Measurements from ENCODE around the gene RXRA.

Gene RXRA

GRCh38 chr9:134384811-134385479 is 58.7 kb downstream of the RXRA start:
- ATAC-seq (no peak), DNase-seq (no peak)

DNA sequence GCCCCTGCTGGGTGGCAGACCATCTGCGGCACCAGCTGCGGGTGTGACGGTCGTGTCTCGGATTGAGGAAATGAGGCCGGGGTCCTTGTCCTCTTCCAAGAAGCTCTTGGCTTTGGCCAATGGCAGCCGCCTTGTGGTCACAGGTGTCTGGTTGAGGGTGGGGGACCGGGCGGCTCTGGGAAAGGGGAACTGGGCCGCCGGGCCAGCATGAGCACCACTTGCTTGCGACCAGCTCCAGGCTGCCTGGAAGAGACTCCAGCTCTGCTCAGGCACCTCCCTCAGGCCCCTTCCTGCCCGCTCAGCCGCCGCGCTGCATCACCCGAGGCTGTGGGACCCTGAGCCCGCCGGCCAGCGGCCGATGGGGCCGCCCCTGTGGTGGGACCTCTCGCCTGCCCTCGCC is 59.7 kb downstream of the RXRA start:
- DNase-seq, result no peak
- ATAC-seq, result no peak

DNA sequence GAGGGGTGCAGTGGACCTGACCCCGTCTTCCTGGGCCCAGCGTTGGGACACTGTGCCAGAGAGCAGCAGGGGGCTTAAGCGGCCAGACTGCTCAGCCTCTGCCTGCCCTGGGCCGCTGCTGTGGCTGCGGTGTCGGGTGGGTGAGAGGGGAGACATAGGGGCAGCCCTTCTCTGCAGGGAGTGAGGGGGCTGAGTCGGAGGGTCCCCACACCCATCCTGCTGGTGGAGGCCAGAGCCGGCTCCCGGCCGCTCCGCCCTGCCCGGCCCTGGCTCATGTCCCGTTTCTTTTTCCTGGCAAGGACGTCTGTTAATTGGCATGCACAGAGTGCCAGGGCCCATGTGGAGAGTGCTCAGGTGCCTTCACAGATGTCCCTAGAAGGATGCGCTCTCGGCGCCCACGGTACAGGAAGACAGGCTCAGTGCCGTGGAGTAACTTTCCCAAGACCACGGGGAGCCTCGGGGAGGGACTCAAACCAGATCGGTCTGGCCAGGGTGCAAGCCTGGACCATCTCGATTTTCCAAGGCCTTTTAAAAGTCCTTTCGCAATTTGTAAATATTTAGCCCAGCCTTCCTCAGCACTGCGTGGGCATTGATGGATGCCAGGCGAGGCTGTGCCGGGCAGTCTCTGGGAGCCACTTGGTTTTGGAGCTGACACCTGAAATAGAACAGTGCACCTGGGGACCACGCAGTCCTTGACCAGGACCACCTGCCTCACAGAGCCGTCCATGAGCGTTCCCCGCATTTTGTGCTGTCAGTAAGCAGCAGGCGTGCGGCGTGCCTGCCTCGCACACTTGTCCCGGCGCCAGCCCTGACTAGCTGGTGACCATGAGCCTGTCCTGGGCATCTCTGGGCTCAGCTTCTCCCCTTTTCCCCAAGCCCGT is 60.9 kb downstream of the RXRA start:
- ATAC-seq (no peak), DNase-seq (no peak)

DNA sequence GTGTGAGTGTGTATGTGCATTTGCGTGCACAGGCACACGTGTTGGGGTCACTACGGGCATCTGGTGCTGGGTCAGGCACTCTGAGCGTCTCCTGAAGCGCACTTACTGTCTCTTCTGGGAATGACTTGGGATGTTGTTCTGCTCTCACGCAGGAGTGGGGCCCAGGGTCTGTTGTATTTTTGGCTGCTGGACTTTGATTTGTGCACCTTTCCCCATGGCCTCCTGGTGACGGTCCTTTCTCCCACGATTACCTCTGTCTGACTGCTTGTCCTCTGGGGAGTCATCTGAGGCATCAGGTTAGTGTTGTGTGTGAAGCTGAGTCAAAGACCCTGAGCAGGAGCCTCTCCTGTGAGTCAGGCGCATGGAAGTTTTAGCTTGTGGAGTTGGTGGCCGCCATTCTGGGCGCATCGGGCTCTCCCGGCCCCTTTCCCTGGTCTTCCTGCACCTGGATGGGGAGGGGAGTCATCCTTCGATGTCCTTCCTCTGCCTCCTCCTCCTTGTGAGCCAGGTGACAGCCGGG is 62.1 kb downstream of the RXRA start:
- DNase-seq (no peak), ATAC-seq (no peak)

DNA sequence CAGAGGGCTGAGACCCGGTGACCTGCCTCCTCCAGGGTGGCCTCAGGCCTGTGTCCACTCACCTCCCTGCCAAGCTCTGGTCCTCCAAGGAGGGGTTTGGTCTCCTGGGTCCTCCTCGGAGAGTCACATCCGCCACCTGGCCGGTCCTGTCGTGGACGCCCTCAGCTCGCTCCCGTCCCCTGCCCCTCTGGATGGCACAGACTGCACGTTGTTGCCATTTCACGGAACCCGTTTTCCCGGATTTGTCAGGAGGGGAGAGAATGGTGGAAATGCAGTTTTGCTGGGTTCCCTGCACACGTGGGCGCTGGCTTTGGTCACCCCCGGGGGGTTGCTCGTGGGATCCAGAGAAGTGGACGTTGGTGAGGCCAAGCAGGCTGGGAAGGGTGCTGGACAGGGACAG is 62.7 kb downstream of the RXRA start:
- ATAC-seq (no peak), DNase-seq (no peak)

GRCh38 chr9:134389642-134390041 is 63.4 kb downstream of the RXRA start:
- no peak for DNase-seq
- ATAC-seq, result no peak

GRCh38 chr9:134390537-134390936 is 64.3 kb downstream of the RXRA start:
- DNase-seq (peak; percentile 88), ATAC-seq (peak; percentile 77)

DNA sequence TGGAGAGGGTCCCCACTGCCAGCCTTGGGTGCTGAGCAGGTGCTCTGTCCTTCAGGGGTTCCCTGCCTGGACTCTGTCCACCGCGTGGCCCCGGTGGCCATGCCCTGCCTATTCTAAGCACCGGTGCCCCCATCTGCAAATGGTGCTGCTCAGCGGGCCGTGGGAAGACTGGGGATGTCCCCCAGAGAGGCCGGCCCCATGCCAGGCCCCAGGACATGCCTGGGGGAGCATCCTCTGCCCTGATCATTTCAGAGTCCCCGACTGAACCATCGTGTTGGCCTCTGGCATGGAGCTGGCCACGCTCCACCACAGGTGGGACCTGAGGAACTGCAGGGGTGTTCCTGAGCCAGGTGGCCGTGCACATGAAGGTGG is 64.7 kb downstream of the RXRA start:
- no peak for DNase-seq
- peak; percentile 26 for ATAC-seq

GRCh38 chr9:134391319-134392231 is 65.3 kb downstream of the RXRA start:
- DNase-seq (peak; percentile 87), ATAC-seq (peak; percentile 67)

DNA sequence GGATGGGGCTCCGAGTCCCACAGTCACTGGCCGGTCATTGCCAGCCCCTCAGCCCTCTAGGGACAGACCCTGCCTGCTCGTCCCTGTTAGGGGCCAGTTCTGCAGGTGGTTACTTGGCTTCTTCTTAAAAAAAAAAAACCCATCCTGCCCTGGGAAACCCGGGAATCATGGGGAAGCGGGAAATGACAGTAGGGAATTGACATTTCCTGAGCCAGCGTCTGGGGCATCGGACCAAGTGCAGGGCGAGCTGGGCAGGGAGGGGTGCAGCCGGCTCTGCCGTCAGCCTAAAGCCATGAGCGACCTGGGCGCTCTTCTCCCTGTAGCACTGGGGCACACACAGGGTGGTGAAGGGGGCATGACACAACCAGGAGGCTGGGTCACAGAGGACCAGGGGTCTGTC is 66.6 kb downstream of the RXRA start:
- no peak for DNase-seq
- no peak for ATAC-seq

DNA sequence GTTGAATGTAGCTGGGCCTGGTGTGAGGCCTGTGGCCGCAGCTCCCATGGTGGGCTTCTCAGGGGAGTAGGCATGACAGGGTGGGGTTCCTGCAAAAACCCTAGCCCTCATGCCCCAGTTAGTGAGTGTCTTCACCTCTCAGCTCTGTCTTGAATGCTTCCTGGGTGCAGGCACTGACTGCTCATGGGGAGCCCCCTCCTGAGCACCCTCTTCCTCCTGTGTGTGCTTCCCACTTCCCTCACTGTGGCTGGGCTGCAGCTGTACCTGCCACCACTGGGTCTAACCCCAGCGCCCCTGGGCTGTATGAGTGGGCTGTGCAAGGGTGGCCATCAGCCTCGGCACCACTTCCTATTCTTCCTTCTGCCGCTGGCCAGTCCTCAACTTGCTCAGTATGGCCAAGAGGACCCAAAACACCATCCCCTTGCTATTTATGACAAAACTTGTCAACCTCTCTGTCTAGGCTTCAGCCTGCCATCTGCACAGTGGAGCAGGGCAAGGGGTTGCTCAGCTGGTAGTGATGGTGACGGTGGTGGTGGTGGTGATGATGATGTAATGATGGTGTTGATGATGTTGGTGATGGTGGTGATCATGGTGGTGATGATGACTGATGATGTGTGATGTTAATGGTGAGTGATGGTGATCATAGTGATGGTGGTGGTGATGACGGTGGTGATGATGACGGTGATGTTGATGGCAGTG is 67.5 kb downstream of the RXRA start:
- DNase-seq, result no peak
- no peak for ATAC-seq

DNA sequence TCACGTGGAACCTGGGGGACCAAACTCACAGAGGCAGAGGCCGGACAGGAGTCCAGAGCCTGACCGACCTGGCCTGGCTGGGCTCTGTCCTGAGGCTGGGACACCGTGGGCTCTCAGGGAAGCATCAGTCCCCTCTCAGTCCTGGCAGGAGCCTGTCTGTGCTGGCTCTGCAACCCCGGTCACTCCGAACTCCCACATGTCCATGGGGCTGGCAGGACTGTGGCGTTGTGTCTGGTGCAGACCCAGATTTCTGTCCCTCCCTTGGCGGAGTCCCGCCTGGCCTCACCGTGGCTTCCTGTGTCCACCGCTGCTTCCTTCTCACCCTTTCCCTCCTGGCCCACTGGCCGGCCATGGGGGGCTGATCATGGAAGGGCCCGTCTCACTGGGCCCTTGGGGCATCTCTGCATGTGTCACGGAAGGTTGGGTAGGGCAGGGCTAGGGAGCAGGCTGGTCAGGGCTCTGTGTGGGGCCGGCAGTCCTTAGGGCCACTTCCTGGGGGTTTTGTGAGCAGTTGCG is 68.8 kb downstream of the RXRA start:
- DNase-seq (no peak), ATAC-seq (no peak)

DNA sequence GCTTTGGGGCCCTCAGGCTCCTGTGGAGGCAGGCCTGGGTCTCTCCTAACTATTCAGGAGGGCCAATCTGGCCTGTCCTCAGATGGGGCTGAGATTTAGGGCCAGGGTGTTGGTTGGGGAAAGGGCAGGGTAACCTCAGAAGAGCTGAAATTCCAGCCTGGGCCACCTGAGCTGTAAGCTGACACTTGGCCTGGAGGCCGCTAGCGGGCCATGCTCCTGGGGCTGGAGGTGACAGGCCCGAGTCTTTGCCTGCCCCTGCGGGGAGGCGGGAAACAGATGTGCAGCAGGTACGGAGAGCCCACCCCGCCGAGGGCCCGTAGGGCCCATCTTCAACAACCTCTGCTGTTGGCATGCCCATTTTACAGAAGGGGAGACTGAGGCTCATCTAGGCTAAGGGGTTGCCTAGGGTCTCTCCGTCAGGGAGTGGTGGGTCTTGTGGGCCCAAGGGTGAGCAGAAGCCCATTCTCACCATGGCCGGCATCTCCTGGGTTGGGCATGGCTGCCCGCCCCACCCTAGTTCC is 69.5 kb downstream of the RXRA start:
- ATAC-seq (no peak), DNase-seq (no peak)

DNA sequence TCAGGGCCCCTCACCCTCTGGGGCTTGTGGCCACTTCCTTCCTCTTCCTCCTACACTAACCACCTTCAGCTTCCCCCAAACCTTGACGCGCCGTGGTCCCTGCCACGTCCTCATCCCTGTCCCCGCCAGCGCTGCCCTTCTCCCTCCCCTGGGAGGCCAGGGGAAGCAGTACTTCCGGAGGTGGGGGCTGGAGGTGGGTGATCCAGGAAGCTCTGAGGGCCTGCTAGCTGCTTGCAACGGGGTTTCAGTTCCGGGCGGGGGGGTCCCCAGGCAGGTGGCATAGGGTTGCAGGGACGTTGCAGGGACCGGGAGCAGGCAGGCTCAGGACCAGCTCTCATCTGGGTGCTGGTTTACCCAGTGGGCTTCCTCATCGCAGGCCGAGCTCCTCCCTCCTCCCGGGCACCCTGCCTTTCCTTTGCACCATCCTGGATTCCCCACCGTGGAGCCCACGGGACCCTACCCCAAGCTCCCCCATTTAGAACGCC is 70.0 kb downstream of the RXRA start:
- peak; percentile 85 for DNase-seq
- peak; percentile 56 for ATAC-seq

GRCh38 chr9:134396825-134397224 is 70.6 kb downstream of the RXRA start:
- peak; percentile 15 for ATAC-seq
- peak; percentile 73 for DNase-seq

- ATAC-seq (no peak), DNase-seq (no peak)
These were observed 72.5 kb downstream of the RXRA start for GRCh38 chr9:134398756-134399155.

DNA sequence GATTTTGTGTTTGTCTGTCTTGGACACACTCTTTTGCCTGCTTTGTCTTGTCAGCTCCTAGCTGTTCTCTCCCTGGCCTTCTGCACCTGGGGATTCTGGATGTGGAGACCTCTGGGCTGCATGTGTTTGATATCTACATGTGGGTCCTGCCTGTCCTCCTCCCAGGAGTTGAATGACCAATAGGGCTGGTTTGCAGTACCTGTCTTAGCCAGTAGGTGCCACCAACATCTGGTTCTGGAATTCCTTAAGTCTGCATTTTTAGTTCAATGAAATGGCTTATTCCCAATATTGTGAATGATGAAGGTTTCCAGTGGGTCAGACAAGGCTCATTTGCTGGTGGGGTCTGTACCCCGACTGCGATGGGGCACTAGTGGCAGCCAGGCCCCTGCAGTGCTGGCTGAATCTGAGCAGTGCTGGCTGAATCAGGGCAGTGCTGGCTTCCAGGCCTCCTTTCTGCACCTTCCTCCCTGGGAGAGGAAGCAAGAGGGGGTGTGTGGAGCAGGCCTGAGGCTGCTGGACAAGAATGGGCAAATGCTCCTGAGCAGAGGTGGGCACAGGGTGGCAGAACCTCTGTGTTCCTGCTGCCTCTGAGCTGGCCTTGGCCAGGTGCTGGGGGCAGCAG is 73.3 kb downstream of the RXRA start:
- no peak for ATAC-seq
- no peak for DNase-seq

GRCh38 chr9:134400283-134400682 is 74.0 kb downstream of the RXRA start:
- DNase-seq (no peak), ATAC-seq (no peak)

GRCh38 chr9:134401391-134401790 is 75.1 kb downstream of the RXRA start:
- no peak for ATAC-seq

DNA sequence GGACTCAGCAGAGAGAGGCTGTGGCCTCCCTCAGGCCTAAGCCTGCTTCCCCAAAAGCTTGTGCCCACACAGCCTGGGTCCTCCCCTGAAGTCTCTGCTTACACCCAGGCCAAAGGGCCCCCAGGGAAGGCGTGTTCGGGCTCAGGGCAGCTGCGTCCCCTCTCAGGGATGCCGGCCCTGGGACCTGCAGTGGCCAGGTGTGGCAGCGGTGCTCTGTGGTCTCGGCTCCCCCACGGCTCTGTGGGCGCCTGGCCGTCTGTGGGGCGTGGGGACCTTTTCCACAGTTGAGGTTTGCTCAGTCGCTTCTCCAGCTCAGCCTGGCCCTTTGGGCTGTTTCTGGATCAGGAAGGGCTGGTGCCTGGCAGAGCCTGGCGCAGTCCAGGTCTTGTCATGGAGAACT is 75.9 kb downstream of the RXRA start:
- no peak for ATAC-seq
- no peak for DNase-seq

More at GRCh38 chr9:134401391-134401790, 75.1 kb downstream of the RXRA start:
- no peak for DNase-seq

DNA sequence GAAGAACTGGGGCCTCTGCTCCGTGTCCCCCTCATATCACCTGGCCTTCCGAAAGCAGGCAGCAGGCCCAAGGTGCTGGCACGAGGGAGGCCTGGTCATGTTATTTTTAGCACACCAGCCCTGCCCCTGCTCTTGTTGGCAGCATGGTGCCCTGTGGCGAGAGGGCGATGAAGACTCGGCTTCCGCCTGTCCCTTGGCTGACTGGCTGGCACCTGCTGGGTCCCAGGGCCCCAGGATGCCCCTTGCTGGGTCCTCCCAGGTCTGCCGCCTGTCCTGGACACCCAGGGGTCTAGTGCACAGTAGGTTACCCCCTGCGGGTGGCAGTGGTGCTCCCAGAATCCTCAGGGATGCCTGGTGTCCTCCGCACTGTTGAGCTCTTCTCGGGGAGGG is 77.0 kb downstream of the RXRA start:
- no peak for DNase-seq
- no peak for ATAC-seq

Data from stimulated activated naive CD8-positive, alpha-beta T cell treated with anti-CD3 and anti-CD28 coated beads, Interleukin-15, Interleukin-2, amounts not matched to agents 100 U/mL and 50 U/mL, for 24 hours (primary cell).